Measurements from ENCODE around the gene CD300LD.
"Not testable (repeated sequence)": the region's sequence is repeated elsewhere in the genome, so short reads cannot be mapped to it uniquely, and the experiment has no call there.

Gene CD300LD

GRCh38 chr17:74592087-74592990, at the start of gene CD300LD:
TSS of gene CD300LD (minus strand) at chr17:74592283. CDS start at chr17:74592202, 81 bp downstream.
- DNase-seq, result no peak

GRCh38 chr17:74641224-74641957, 49.3 kb upstream of the CD300LD start:
- no peak for DNase-seq

- no peak for DNase-seq
Observed at GRCh38 chr17:74639704-74640151, 47.6 kb upstream of the CD300LD start.

- no peak for DNase-seq
Observed at GRCh38 chr17:74637926-74638325, 45.8 kb upstream of the CD300LD start.

GRCh38 chr17:74637265-74637664, 45.2 kb upstream of the CD300LD start:
- no peak for DNase-seq

- DNase-seq, result not testable (repeated sequence)
Observed at GRCh38 chr17:74636541-74637085, 44.5 kb upstream of the CD300LD start.

GRCh38 chr17:74635418-74635817, 43.3 kb upstream of the CD300LD start:
- no peak for DNase-seq

- no peak for DNase-seq
Observed at GRCh38 chr17:74633326-74633725, 41.2 kb upstream of the CD300LD start.

GRCh38 chr17:74632617-74633016, 40.5 kb upstream of the CD300LD start:
- no peak for DNase-seq

- DNase-seq, result no peak
Observed at GRCh38 chr17:74631468-74632450, 39.7 kb upstream of the CD300LD start.

- not testable (repeated sequence) for DNase-seq
Observed at GRCh38 chr17:74630251-74630650, 38.2 kb upstream of the CD300LD start.

GRCh38 chr17:74625661-74626060, 33.6 kb upstream of the CD300LD start:
- DNase-seq, result no peak

GRCh38 chr17:74624131-74624530, 32.0 kb upstream of the CD300LD start:
- DNase-seq, result no peak

GRCh38 chr17:74623693-74624093, 31.6 kb upstream of the CD300LD start, which contains the start of gene CD300E:
TSS of gene CD300E (minus strand) at chr17:74623738. CDS start at chr17:74623621, 117 bp downstream.
- DNase-seq, result no peak

GRCh38 chr17:74619077-74619673, 27.1 kb upstream of the CD300LD start:
- DNase-seq, result no peak

GRCh38 chr17:74618451-74618850, 26.4 kb upstream of the CD300LD start:
- no peak for DNase-seq

- DNase-seq, result no peak
Observed at GRCh38 chr17:74616696-74617095, 24.6 kb upstream of the CD300LD start.

GRCh38 chr17:74612046-74612445, 20.0 kb upstream of the CD300LD start:
- no peak for DNase-seq

GRCh38 chr17:74610108-74610507, 18.0 kb upstream of the CD300LD start:
- no peak for DNase-seq

GRCh38 chr17:74608511-74608910, 16.4 kb upstream of the CD300LD start:
- no peak for DNase-seq

- DNase-seq, result no peak
Observed at GRCh38 chr17:74607221-74607620, 15.1 kb upstream of the CD300LD start.

GRCh38 chr17:74606050-74606449, 14.0 kb upstream of the CD300LD start:
- no peak for DNase-seq
